ENCODE data around the gene PCIF1. TPM values are rescaled to one million over a fixed set of nuclear protein-coding genes. Genes with fewer than 3 reads are reported as not detected.
"Not testable (repeated sequence)": the region's sequence is repeated elsewhere in the genome, so short reads cannot be mapped to it uniquely, and the experiment has no call there.

PCIF1 gene
- total RNA-seq, 2 donors from 2014 or later: 33.7 to 41.1 TPM

GRCh38 chr20:45897289-45897688 lies 37.2 kb upstream of the PCIF1 start:
- no peak overlapping the region for H3K4me3 Mint-ChIP-seq
- H3K9me3 Mint-ChIP-seq: no peaks in the 10 kb centered on the region
- no peaks in the 10 kb centered on the region for H3K36me3 Mint-ChIP-seq
- H3K27ac Mint-ChIP-seq: no peak overlapping the region
- H3K27me3 Mint-ChIP-seq: no peaks in the 10 kb centered on the region
- ATAC-seq (no peak), DNase-seq (ENCODE audit: low spot score) (no peak)
- H3K4me1 Mint-ChIP-seq (ENCODE audit: low read depth in 2 of 2): peaks cover 5 to 6% of the 10 kb centered on the region in 2 donors

GRCh38 chr20:45897692-45898091 lies 36.8 kb upstream of the PCIF1 start:
- no peak overlapping the region for H3K4me3 Mint-ChIP-seq
- no peaks in the 10 kb centered on the region for H3K9me3 Mint-ChIP-seq
- no peaks in the 10 kb centered on the region for H3K36me3 Mint-ChIP-seq
- no peak overlapping the region for H3K27ac Mint-ChIP-seq
- ATAC-seq: no peak
- no peak for DNase-seq (ENCODE audit: low spot score)
- no peaks in the 10 kb centered on the region for H3K27me3 Mint-ChIP-seq
- H3K4me1 Mint-ChIP-seq (ENCODE audit: low read depth in 2 of 2): peaks cover under 1 to 2% of the 10 kb centered on the region in 2 donors

GRCh38 chr20:45898285-45898684 lies 36.2 kb upstream of the PCIF1 start:
- Mint-ChIP-seq H3K36me3 (no peaks in the 10 kb centered on the region), H3K4me1 (ENCODE audit: low read depth in 2 of 2) (no peaks in the 10 kb centered on the region), H3K27me3 (no peaks in the 10 kb centered on the region), H3K4me3 (no peak overlapping the region), H3K9me3 (no peaks in the 10 kb centered on the region), H3K27ac (no peak overlapping the region)
- no peak for DNase-seq (ENCODE audit: low spot score)
- no peak for ATAC-seq

GRCh38 chr20:45899046-45899835 lies 35.2 kb upstream of the PCIF1 start:
- H3K9me3 Mint-ChIP-seq: no peaks in the 10 kb centered on the region
- DNase-seq (ENCODE audit: low spot score) (no peak), ATAC-seq (peak in 1 of 2 donors; percentile 14)
- H3K4me1 Mint-ChIP-seq (ENCODE audit: low read depth in 2 of 2): no peaks in the 10 kb centered on the region
- peak overlapping the region in 1 of 2 donors; percentile 6 for H3K27ac Mint-ChIP-seq
- no peaks in the 10 kb centered on the region for H3K27me3 Mint-ChIP-seq
- no peak overlapping the region for H3K4me3 Mint-ChIP-seq
- H3K36me3 Mint-ChIP-seq: no peaks in the 10 kb centered on the region

- H3K27me3 Mint-ChIP-seq; DNase-seq (ENCODE audit: low spot score); H3K9me3 Mint-ChIP-seq; H3K4me3 Mint-ChIP-seq; H3K27ac Mint-ChIP-seq; ATAC-seq; H3K4me1 Mint-ChIP-seq (ENCODE audit: low read depth in 2 of 2); H3K36me3 Mint-ChIP-seq: not testable (repeated sequence)
Measured at GRCh38 chr20:45901332-45901731, 33.2 kb upstream of the PCIF1 start.

- H3K27me3 Mint-ChIP-seq: no peaks in the 10 kb centered on the region
- no peaks in the 10 kb centered on the region for H3K9me3 Mint-ChIP-seq
- no peak overlapping the region for H3K4me3 Mint-ChIP-seq
- H3K4me1 Mint-ChIP-seq (ENCODE audit: low read depth in 2 of 2): no peaks in the 10 kb centered on the region
- ATAC-seq (peak in 1 of 2 donors; percentile 33), DNase-seq (ENCODE audit: low spot score) (no peak)
- no peaks in the 10 kb centered on the region for H3K36me3 Mint-ChIP-seq
- no peak overlapping the region for H3K27ac Mint-ChIP-seq
Measured at GRCh38 chr20:45902199-45902701, 32.2 kb upstream of the PCIF1 start.

- Mint-ChIP-seq H3K9me3 (no peaks in the 10 kb centered on the region), H3K27me3 (no peaks in the 10 kb centered on the region), H3K4me3 (no peak overlapping the region), H3K4me1 (ENCODE audit: low read depth in 2 of 2) (peaks cover 0 to 7% of the 10 kb centered on the region in 2 donors), H3K36me3 (no peaks in the 10 kb centered on the region), H3K27ac (peak overlapping the region in 1 of 2 donors; percentile 22)
- ATAC-seq (peak; percentile 4 to 24), DNase-seq (ENCODE audit: low spot score) (no peak)
Measured at GRCh38 chr20:45904583-45905504, 29.6 kb upstream of the PCIF1 start.

GRCh38 chr20:45905505-45906079 lies 28.9 kb upstream of the PCIF1 start:
- ATAC-seq: no peak
- no peak for DNase-seq (ENCODE audit: low spot score)
- Mint-ChIP-seq H3K4me3 (no peak overlapping the region), H3K9me3 (no peaks in the 10 kb centered on the region), H3K27me3 (no peaks in the 10 kb centered on the region), H3K4me1 (ENCODE audit: low read depth in 2 of 2) (peaks cover 3 to 9% of the 10 kb centered on the region in 2 donors), H3K27ac (no peak overlapping the region), H3K36me3 (no peaks in the 10 kb centered on the region)

GRCh38 chr20:45907219-45907948 lies 27.1 kb upstream of the PCIF1 start:
- H3K27me3 Mint-ChIP-seq: no peaks in the 10 kb centered on the region
- ATAC-seq (no peak), DNase-seq (ENCODE audit: low spot score) (no peak)
- H3K36me3 Mint-ChIP-seq: no peaks in the 10 kb centered on the region
- H3K9me3 Mint-ChIP-seq: peaks cover 2% of the 10 kb centered on the region
- H3K4me1 Mint-ChIP-seq (ENCODE audit: low read depth in 2 of 2): peaks cover 8 to 23% of the 10 kb centered on the region in 2 donors
- H3K4me3 Mint-ChIP-seq: no peak overlapping the region
- no peak overlapping the region for H3K27ac Mint-ChIP-seq

- Mint-ChIP-seq H3K4me1 (ENCODE audit: low read depth in 2 of 2) (peaks cover 8 to 25% of the 10 kb centered on the region in 2 donors), H3K4me3 (no peak overlapping the region), H3K27me3 (no peaks in the 10 kb centered on the region), H3K36me3 (no peaks in the 10 kb centered on the region), H3K27ac (peak overlapping the region in 1 of 2 donors; percentile 18), H3K9me3 (peaks cover 2% of the 10 kb centered on the region)
- no peak for ATAC-seq
- DNase-seq (ENCODE audit: low spot score): no peak
Measured at GRCh38 chr20:45908084-45908483, 26.4 kb upstream of the PCIF1 start.

- DNase-seq (ENCODE audit: low spot score): no peak
- Mint-ChIP-seq H3K36me3 (no peaks in the 10 kb centered on the region), H3K27ac (no peak overlapping the region), H3K27me3 (peaks cover 0 to 2% of the 10 kb centered on the region in 2 donors), H3K9me3 (peaks cover 2% of the 10 kb centered on the region), H3K4me1 (ENCODE audit: low read depth in 2 of 2) (peaks cover 8 to 25% of the 10 kb centered on the region in 2 donors), H3K4me3 (no peak overlapping the region)
- ATAC-seq: no peak
Measured at GRCh38 chr20:45909336-45909808, 25.1 kb upstream of the PCIF1 start.

GRCh38 chr20:45909817-45910669 lies 24.4 kb upstream of the PCIF1 start:
- peaks cover 2 to 5% of the 10 kb centered on the region in 2 donors for H3K27me3 Mint-ChIP-seq
- DNase-seq (ENCODE audit: low spot score) (no peak), ATAC-seq (no peak)
- peaks cover 2% of the 10 kb centered on the region for H3K9me3 Mint-ChIP-seq
- peak overlapping the region; percentile 68 for H3K4me3 Mint-ChIP-seq
- peaks cover 8 to 25% of the 10 kb centered on the region in 2 donors for H3K4me1 Mint-ChIP-seq (ENCODE audit: low read depth in 2 of 2)
- H3K27ac Mint-ChIP-seq: peak overlapping the region; percentile 54 to 78
- no peaks in the 10 kb centered on the region for H3K36me3 Mint-ChIP-seq
